HepG2 (cell line): ENCODE measurements around the gene ANAPC16. TPM values are rescaled to one million over a fixed set of nuclear protein-coding genes. Genes with fewer than 3 reads are reported as not detected.

Experiments
- ATAC-seq: fragments of 200-7000 bp; cut with Tn5 transposase; 3 replicates; pipeline ENCODE4 v1.9.1; 2020; ENCODE audit warnings: mild to moderate bottlenecking, moderate library complexity
- BruUV-seq: library from RNA; stranded (reverse); fragments of 400-500 nt; replicated peaks from 2 replicates; lab custom pipeline; 2021; lab: Mats Ljungman, UMichigan
- CTCF ChIA-PET: fragments of 300-600 bp; formaldehyde crosslinking; extraction: SDS; loops from one replicate; lab custom pipeline; 2021; ENCODE audit warnings: low total read pairs, inconsistent platforms, low intra/inter-chr PET ratio; lab: Yijun Ruan, JAX
- POLR2A ChIA-PET: fragments of 350-600 bp; sonication (Branson Sonifier 250); formaldehyde crosslinking; loops from one replicate; lab custom pipeline; 2020; ENCODE audit warnings: antibody characterized with exemption, inconsistent platforms; lab: Yijun Ruan, JAX
- DNase-seq: peaks from one replicate; pipeline ENCODE4 v3.0.0-alpha.2; 2015; ENCODE audit warnings: low spot score
- FAIRE-seq: peaks from 3 replicates; lab custom pipeline; 2011; peaks lifted over from hg19 to GRCh38; lab: Jason Lieb, UNC
- H2AFZ ChIP-seq: one replicate; pipeline ENCODE4 v1.6.1; 2011; ENCODE audit warnings: low read length, inconsistent platforms
- H3K27ac ChIP-seq: fragments of 300-600 bp; 3 replicates; pipeline ENCODE4 v1.8.0; 2011; ENCODE audit warnings: mixed run types, mild to moderate bottlenecking, mixed read lengths, low read length, inconsistent platforms; ENCODE audit not compliant: insufficient read depth; ENCODE audit errors: extremely low read length
- H3K27me3 ChIP-seq, 2 experiments: fragments of 200-600 bp in 1 of 2; 2 replicates in 1 of 2; 3 replicates in 1 of 2; pipeline versions ENCODE4 v1.6.0 to v1.8.0; 2011; ENCODE audit warnings: low read length in 2 of 2, mild to moderate bottlenecking in 2 of 2, moderate library complexity in 2 of 2, inconsistent platforms in 1 of 2; ENCODE audit not compliant: insufficient read depth in 2 of 2, control insufficient read depth in 1 of 2
- H3K36me3 ChIP-seq, 2 experiments: fragments of 200-600 bp in 1 of 2; replicated peaks in 1 of 2; 2 replicates in 1 of 2; 3 replicates in 1 of 2; pipeline versions ENCODE4 v1.5.1 to v1.8.0; 2011; ENCODE audit warnings: low read length in 2 of 2, inconsistent platforms in 1 of 2; ENCODE audit not compliant: insufficient read depth in 2 of 2, control insufficient read depth in 1 of 2
- H3K4me1 ChIP-seq: 2 replicates; pipeline ENCODE4 v1.5.1; 2012; ENCODE audit warnings: low read length, inconsistent platforms; ENCODE audit not compliant: insufficient read depth
- H3K4me2 ChIP-seq: 2 replicates; pipeline ENCODE4 v1.6.0; 2011; ENCODE audit warnings: low read depth, low read length, inconsistent platforms
- H3K4me3 ChIP-seq, 3 experiments: fragments of 200-600 bp in 1 of 3; sonication (generic), shearing (Covaris generic) in 1 of 3; replicated peaks in 1 of 3; 2 replicates each; pipeline ENCODE4 v1.5.1; 2011 to 2016; ENCODE audit warnings: low read length in 3 of 3, inconsistent platforms in 2 of 3, low read depth in 2 of 3, mild to moderate bottlenecking in 2 of 3, control low read depth in 1 of 3, mixed read lengths in 1 of 3; ENCODE audit not compliant: insufficient read depth in 1 of 3
- H3K79me2 ChIP-seq: one replicate; pipeline ENCODE4 v1.6.1; 2011; ENCODE audit warnings: low read length, inconsistent platforms; ENCODE audit not compliant: insufficient read depth
- H3K9ac ChIP-seq: 2 replicates; pipeline ENCODE4 v1.6.0; 2011; ENCODE audit warnings: mild to moderate bottlenecking, low read depth, low read length, inconsistent platforms; ENCODE audit not compliant: insufficient read depth
- H3K9me3 ChIP-seq: 2 replicates; pipeline ENCODE4 v1.5.1; 2012; ENCODE audit warnings: mild to moderate bottlenecking, low read length
- H4K20me1 ChIP-seq: 2 replicates; pipeline ENCODE4 v1.6.0; 2011; ENCODE audit warnings: inconsistent platforms, mild to moderate bottlenecking, low read length, moderate library complexity; ENCODE audit not compliant: insufficient read depth
- HNRNPLL ChIP-seq: fragments of 200-400 bp; formaldehyde crosslinking; IDR thresholded peaks from 2 replicates; pipeline ENCODE4 v1.6.1; 2017; ENCODE audit warnings: mild to moderate bottlenecking, low read depth, low read length; ENCODE audit not compliant: poor library complexity, severe bottlenecking
- ISX ChIP-seq: sonication (generic); formaldehyde crosslinking; conservative IDR thresholded peaks from 2 replicates; pipeline ENCODE4 v1.5.0; 2020; ENCODE audit warnings: missing genetic modification reagents
- SKI ChIP-seq: fragments of 450-650 bp; IDR thresholded peaks from one replicate; pipeline ENCODE4 v1.6.1; 2018; ENCODE audit warnings: mild to moderate bottlenecking; ENCODE audit not compliant: partially characterized antibody
- SMARCC2 ChIP-seq: fragments of 450-650 bp; IDR thresholded peaks from 2 replicates; pipeline ENCODE4 v1.6.1; 2017; ENCODE audit warnings: antibody characterized with exemption, mild to moderate bottlenecking
- TBX2 ChIP-seq: sonication (generic); formaldehyde crosslinking; IDR thresholded peaks from 2 replicates; pipeline ENCODE4 v1.5.0; 2020; ENCODE audit warnings: missing genetic modification reagents, mild to moderate bottlenecking, borderline replicate concordance
- ZFP36L1 ChIP-seq: sonication (generic); formaldehyde crosslinking; IDR thresholded peaks from 2 replicates; pipeline ENCODE4 v1.8.0; 2022; ENCODE audit warnings: mild to moderate bottlenecking, missing genetic modification reagents, moderate library complexity
- ZNF335 ChIP-seq: sonication (generic); formaldehyde crosslinking; IDR thresholded peaks from 2 replicates; pipeline ENCODE4 v1.4.0; 2020; ENCODE audit warnings: missing genetic modification reagents
- ZNF720 ChIP-seq: sonication (generic); formaldehyde crosslinking; IDR thresholded peaks from 2 replicates; pipeline ENCODE4 v1.4.0; 2020; ENCODE audit warnings: missing genetic modification reagents
- ZNF737 ChIP-seq: sonication (generic); formaldehyde crosslinking; IDR thresholded peaks from 2 replicates; pipeline ENCODE4 v1.5.0; 2020; ENCODE audit warnings: missing genetic modification reagents, mild to moderate bottlenecking, borderline replicate concordance
- WGBS: methylation state at CpG from one replicate; pipeline ENCODE4 v1.1.6; 2017; ENCODE audit warnings: low lambda C conversion rate; 5-methylcytosine and 5-hydroxymethylcytosine counted together
- in situ Hi-C: cut with HindIII; loops from 2 replicates; pipeline ENCODE4 v1.10.0; 2017; ENCODE audit warnings: low pct_unique_long_range_greater_than_20kb; ENCODE audit not compliant: extremely low pct_ligation_motif_present
- intact Hi-C: fragments of 100-400 bp; cut with micrococcal nuclease; formaldehyde crosslinking; loops from one replicate; pipeline ENCODE4 v1.10.0; 2022; ENCODE audit not compliant: unreplicated experiment
- polyA plus RNA-seq, 8 experiments: library from polyadenylated mRNA; depleted of rRNA in 3 of 8; stranded (reverse) in 7 of 8; unstranded in 1 of 8; fragments of >200 nt; fragmentation: Illumina TruSeq in 4 of 8; extraction: Trizol in 4 of 8; gene quantifications; 2 replicates each; pipeline versions ENCODE4 v1.2.1 to v1.2.3, GENCODE V29; 2011 to 2016; ENCODE audit warnings: low read depth in 4 of 8, missing spikeins in 1 of 8, mixed read lengths in 1 of 8; ENCODE audit not compliant: insufficient read depth in 1 of 8
- total RNA-seq, 5 experiments: library from RNA; depleted of rRNA; stranded (reverse); fragments of >200 nt; fragmentation: Illumina TruSeq; extraction: Trizol; gene quantifications; 2 replicates each; pipeline ENCODE4 v1.2.3, GENCODE V29; 2016; ENCODE audit warnings: low read depth in 1 of 5
- TF ChIP-seq, protein P1 (sequence below): sonication (generic); formaldehyde crosslinking; conservative IDR thresholded peaks from 2 replicates; pipeline ENCODE4 v1.4.0; 2020; ENCODE audit warnings: missing genetic modification reagents
- TF ChIP-seq, protein P2 (sequence below), 2 experiments: fragments of 450-650 bp in 1 of 2; sonication (generic) in 1 of 2; formaldehyde crosslinking in 1 of 2; IDR thresholded peaks; 2 replicates each; pipeline versions ENCODE4 v1.6.1 to v1.8.0; 2016 to 2022; ENCODE audit warnings: antibody characterized with exemption in 1 of 2, mild to moderate bottlenecking in 1 of 2, missing genetic modification reagents in 1 of 2
- TF ChIP-seq, protein P3 (sequence below): sonication (generic); formaldehyde crosslinking; IDR thresholded peaks from 2 replicates; pipeline ENCODE4 v1.8.1; 2023; ENCODE audit warnings: mild to moderate bottlenecking, missing genetic modification reagents

The ANAPC16 gene
- total and polyA plus RNA-seq, 2 of the 13 experiments (the other 11 are each of a cell fraction or from before 2014, with no cell fraction given), result 74.8 to 89.4 TPM

DNA sequence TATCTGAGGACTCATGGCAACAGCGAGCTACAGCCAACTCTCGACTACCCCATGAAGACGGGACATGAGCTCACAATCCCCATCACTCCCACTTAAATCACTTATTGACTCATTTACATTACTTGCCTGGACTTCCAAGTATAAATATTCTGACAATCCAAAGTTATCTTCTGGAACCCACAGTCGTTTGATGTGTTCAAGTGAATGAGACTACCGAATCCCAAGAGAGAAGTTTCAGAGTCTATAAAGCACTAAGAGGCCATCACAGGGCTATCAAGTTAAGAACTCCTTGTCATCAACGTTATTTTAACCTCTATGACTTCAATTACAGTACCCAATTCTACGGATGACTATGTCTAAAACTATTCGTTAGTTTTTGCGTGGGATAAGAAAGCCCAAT lies 11.5 kb upstream of the ANAPC16 start:
- Histone ChIP-seq H3K79me2 (no peaks in the 10 kb centered on the region), H3K36me3 (peaks cover 12 to 53% of the 10 kb centered on the region in 2 experiments), H3K4me2 (no peak overlapping the region), H3K9ac (no peak overlapping the region), H3K4me3 (no peak overlapping the region), H3K27me3 (no peaks in the 10 kb centered on the region), H3K27ac (no peak overlapping the region), H3K9me3 (no peaks in the 10 kb centered on the region), H3K4me1 (no peaks in the 10 kb centered on the region), H2AFZ (no peak overlapping the region), H4K20me1 (no peaks in the 10 kb centered on the region)
- BruUV-seq, result no TSS peak
- intact Hi-C loops, result no loop called here
- 96% methylated on average over 9 of the region's 9 CpGs for WGBS
- ChIA-PET POLR2A (interaction anchor here (1.6 kb wide), 1 partner anchor 12 kb away, joined by 4 read pairs; the partner anchor contains the start of gene ASCC1), CTCF (no interaction called here)
- in situ Hi-C loops, result no loop called here
- no peak for ATAC-seq
- no peak for FAIRE-seq
- DNase-seq, result no peak
- TF ChIP-seq ZFP36L1 (CRISPR knock-in tag), result no peak
- no peak for TF ChIP-seq HNRNPLL
- no peak for TF ChIP-seq ISX (CRISPR knock-in tag)
- TF ChIP-seq TBX2 (CRISPR knock-in tag), result no peak
- no peak for TF ChIP-seq ZNF720
- TF ChIP-seq, protein P1, sequence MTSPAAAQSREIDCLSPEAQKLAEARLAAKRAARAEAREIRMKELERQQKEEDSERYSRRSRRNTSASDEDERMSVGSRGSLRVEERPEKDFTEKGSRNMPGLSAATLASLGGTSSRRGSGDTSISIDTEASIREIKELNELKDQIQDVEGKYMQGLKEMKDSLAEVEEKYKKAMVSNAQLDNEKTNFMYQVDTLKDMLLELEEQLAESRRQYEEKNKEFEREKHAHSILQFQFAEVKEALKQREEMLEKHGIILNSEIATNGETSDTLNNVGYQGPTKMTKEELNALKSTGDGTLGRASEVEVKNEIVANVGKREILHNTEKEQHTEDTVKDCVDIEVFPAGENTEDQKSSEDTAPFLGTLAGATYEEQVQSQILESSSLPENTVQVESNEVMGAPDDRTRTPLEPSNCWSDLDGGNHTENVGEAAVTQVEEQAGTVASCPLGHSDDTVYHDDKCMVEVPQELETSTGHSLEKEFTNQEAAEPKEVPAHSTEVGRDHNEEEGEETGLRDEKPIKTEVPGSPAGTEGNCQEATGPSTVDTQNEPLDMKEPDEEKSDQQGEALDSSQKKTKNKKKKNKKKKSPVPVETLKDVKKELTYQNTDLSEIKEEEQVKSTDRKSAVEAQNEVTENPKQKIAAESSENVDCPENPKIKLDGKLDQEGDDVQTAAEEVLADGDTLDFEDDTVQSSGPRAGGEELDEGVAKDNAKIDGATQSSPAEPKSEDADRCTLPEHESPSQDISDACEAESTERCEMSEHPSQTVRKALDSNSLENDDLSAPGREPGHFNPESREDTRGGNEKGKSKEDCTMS (CRISPR knock-in tag), result no peak
- no peak for TF ChIP-seq SMARCC2
- TF ChIP-seq, protein P2, sequence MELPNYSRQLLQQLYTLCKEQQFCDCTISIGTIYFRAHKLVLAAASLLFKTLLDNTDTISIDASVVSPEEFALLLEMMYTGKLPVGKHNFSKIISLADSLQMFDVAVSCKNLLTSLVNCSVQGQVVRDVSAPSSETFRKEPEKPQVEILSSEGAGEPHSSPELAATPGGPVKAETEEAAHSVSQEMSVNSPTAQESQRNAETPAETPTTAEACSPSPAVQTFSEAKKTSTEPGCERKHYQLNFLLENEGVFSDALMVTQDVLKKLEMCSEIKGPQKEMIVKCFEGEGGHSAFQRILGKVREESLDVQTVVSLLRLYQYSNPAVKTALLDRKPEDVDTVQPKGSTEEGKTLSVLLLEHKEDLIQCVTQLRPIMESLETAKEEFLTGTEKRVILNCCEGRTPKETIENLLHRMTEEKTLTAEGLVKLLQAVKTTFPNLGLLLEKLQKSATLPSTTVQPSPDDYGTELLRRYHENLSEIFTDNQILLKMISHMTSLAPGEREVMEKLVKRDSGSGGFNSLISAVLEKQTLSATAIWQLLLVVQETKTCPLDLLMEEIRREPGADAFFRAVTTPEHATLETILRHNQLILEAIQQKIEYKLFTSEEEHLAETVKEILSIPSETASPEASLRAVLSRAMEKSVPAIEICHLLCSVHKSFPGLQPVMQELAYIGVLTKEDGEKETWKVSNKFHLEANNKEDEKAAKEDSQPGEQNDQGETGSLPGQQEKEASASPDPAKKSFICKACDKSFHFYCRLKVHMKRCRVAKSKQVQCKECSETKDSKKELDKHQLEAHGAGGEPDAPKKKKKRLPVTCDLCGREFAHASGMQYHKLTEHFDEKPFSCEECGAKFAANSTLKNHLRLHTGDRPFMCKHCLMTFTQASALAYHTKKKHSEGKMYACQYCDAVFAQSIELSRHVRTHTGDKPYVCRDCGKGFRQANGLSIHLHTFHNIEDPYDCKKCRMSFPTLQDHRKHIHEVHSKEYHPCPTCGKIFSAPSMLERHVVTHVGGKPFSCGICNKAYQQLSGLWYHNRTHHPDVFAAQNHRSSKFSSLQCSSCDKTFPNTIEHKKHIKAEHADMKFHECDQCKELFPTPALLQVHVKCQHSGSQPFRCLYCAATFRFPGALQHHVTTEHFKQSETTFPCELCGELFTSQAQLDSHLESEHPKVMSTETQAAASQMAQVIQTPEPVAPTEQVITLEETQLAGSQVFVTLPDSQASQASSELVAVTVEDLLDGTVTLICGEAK (IDR thresholded peaks at IDR 0.05), result no peak
- TF ChIP-seq, protein P2 (CRISPR knock-in tag; IDR thresholded peaks at IDR 0.05), result no peak
- TF ChIP-seq, protein P3, sequence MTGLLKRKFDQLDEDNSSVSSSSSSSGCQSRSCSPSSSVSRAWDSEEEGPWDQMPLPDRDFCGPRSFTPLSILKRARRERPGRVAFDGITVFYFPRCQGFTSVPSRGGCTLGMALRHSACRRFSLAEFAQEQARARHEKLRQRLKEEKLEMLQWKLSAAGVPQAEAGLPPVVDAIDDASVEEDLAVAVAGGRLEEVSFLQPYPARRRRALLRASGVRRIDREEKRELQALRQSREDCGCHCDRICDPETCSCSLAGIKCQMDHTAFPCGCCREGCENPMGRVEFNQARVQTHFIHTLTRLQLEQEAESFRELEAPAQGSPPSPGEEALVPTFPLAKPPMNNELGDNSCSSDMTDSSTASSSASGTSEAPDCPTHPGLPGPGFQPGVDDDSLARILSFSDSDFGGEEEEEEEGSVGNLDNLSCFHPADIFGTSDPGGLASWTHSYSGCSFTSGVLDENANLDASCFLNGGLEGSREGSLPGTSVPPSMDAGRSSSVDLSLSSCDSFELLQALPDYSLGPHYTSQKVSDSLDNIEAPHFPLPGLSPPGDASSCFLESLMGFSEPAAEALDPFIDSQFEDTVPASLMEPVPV (CRISPR knock-in tag), result no peak
- TF ChIP-seq ZNF737, result no peak
- no peak for TF ChIP-seq SKI
- TF ChIP-seq ZNF335 (CRISPR knock-in tag), result no peak
